GM21529 (cell line): Measurements from ENCODE around the gene CDCA8.
"Not testable (repeated sequence)": the region's sequence is repeated elsewhere in the genome, so short reads cannot be mapped to it uniquely, and the experiment has no call there.

Experiments
- ATAC-seq: cut with Tn5 transposase; IDR thresholded peaks from one replicate; pipeline ENCODE4 v1.9.1; 2021; ENCODE audit not compliant: unreplicated experiment

The CDCA8 gene

DNA sequence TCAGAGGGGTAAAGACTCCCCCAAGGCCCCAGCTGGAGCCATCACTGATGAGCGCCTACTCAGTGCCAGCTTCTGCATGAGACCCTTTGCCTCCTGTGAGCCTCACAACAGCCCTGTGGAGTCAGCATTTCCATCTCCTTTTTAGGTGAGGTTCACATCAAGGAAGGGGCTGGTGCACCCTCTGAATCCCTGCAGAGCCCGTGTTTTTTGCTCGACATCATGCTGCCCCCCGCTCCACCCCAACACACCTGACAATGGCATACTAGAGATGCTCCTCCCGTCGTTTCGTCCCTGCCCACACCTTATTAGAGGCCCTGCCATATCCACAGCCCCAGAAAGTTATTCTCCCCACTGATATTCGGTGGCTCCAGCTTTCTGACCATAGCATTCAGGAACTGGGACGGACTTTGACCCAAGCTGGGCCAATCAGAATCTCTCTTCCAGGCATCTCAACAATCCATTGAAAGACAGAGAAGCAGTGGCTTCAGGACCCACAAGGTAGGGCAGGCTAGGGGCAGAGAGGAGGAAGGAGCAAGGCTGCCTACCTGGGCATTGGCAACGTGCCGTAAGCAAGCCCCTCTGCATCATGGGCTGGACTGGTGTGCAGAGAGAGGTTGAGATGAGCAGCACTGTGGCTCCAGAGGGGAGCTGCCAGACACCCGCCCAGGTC, 39.9 kb downstream of the CDCA8 start:
- ATAC-seq, result no peak

DNA sequence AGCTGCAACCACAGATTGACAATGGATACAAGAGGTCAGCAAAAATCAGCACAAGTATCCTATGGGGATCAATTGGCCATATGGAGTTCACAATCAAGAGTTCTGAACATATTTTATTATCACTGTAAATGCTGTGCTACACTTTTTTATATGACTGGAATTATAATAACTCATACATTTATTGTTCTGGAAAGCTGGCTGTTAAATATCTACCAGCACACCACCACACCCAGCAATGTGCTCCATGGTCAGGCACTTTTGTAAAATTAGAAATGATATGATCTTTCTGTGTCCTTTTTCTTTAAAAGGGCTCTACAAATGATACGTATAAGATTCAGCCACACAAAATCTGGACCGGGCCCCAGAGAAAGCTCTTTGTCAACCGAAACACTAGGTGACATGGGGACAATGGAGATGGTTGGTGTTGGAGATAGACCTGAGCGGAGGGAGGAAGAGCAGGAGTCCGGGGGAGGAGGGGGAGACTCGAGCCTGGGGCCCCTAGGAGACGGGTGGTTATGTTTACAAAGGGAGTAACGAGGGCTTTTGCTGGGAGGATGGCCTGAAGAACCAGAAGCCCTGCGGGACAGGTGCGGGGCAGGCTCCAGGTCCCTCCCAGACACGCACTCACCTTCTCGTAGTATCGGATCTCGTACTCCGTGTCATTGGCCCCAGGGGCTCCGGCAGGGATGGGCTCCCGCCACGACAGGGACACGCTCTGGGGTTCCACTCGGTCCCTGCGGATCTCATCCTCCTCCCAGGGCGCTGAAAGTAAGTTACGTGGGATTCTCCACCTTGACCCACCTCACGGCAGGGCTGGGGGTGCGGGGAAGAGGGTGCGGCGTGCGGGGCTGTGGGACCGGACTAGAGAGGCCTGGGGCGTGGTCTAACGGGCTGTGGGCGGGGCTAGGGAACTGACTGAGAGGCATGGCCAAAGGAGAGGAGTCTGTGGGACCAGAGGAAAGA, 42.6 kb downstream of the CDCA8 start:
- ATAC-seq, result no peak

DNA sequence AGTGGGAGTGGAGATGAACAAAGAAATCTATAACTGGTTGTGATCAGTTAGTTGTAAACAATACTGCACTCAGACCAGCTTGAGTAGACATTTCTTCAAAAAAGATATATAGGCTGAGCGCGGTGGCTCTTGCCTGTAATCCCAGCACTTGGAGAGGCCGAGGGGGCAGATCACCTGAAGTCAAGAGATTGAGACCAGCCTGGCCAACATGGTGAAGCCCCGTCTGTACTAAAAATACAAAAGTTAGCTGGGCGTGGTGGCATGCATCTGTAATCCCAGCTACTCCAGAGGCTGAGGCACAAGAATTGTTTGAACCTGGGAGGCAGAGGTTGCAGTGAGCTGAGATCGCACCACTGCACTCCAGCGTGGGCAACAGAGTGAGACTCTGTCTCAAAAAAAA, 45.7 kb downstream of the CDCA8 start:
- ATAC-seq, result not testable (repeated sequence)

DNA sequence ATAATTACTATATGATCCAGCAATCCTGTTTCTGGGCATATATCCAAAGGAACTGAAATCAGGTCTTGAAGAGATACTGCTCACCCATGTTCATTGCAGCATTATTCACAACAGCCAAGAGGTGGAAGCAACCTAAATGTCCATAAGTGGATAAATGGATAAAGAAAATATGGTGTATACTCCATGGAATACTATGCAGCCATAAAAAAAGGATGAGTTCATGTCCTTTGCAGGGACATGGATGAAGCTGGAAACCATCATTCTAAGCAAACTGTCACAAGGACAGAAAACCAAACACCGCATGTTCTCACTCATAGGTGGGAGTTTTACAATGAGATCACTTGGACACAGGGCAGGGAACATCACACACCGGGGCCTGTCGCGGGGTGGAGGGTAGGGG, 46.3 kb downstream of the CDCA8 start:
- ATAC-seq, result not testable (repeated sequence)

DNA sequence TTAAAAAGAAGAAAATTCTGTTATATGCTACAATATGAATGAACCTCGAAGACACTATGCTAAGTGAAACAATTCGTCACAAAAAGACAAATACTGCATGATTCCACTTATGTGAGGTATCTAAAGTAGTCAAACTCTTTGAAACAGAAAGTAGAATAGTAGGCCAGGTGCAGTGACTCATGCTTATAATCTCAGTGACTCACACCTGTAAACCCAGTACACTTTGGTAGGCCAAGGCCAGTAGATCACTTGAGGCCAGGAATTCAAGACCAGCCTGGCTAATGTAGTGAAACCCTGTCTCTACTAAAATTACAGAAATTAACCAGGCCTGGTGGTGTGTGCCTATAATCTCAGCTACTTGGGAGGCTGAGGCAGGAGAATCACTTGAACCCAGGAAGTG, 46.9 kb downstream of the CDCA8 start:
- ATAC-seq, result no peak

DNA sequence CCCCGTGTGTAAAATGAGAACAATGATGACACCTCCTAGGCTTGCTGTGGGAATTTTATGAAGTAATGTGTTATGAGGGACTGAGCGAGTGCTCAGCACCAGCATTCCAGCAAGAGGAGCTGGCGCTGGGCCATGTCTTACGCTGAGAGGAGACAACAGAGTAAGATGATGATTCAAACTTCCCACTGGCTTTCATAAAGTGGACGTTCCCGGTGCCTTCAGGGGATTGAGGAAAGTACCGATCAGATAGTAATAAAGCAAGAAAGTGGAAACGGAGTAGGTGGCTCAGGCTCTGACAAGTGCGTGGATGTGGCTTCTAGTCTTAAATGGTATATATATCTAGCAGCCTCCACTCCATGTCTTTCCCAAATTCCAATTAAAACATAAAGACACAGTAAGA, 48.8 kb downstream of the CDCA8 start:
- no peak for ATAC-seq

DNA sequence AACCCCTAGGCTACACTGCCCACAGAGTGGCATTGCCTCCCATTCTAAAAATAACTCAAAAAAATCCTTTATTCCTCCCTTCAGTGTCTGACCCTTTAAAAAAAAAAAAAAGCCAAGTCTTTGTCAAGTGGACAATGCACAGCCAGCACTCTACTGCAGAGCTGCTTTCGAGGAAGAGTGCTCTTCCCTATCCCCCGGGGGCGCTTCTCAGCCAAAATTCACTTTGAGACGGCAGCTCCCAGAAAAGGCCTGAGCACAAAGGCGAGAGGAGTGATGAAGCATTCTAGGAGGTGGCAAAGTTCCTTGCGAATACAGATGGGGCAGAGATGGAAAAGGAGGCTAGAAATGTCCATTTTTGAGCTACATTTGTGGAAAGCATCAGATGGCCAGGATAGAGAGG, 49.3 kb downstream of the CDCA8 start:
- no peak for ATAC-seq

DNA sequence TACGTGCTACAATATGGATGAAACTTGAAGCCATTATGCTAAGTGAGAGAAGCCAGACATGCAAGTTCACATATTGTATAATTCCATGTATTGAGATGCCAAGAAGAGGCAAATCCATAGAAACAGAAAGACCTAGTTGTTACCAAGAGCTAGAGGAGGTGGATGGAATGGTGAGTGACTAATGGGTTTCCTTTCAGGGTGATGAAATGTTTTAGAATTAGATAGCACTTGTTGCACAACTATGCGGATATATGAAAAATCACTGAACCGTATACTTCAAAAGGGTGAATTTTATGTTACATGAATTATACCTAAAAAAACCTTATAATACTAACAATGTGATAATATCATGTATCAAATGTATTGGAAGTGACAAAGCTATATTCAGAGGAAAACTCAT, 54.5 kb downstream of the CDCA8 start:
- no peak for ATAC-seq

DNA sequence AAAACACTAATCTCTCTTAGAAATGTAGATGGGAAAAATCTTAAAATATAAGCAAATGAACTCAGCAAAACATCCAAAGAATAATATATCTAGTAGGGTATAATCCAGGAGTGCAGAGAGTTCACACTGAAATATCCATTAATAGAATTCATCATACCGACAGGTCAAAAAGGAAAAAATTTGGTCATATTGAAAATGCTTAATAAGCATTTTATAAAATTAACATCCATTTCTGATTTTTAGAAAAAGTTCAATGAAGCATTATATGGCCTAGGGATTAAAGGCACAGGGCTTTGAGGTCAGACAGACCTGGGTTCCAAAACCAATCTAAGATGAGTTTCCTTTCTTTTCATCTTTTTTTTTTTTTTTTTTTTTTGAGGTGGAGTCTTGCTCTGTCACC, 56.2 kb downstream of the CDCA8 start:
- ATAC-seq, result no peak

DNA sequence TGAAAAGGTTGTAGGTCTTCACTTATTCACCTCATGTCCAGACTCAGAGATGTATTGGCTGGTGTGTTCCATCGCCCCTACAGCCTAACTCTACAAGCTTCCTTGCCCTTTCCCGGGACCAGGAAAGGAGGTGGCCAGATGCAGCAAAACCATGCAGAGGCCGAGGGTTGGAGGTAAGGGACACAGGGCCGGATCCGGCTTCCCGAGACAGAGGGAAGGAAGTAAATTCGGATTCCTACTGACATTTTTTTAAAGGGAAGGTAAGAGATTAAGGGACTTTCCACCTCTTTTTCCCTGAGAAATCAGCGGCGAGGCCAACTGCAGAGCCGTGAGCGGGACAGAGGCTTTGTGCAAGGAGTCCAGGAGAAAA, 59.9 kb downstream of the CDCA8 start:
- no peak for ATAC-seq

DNA sequence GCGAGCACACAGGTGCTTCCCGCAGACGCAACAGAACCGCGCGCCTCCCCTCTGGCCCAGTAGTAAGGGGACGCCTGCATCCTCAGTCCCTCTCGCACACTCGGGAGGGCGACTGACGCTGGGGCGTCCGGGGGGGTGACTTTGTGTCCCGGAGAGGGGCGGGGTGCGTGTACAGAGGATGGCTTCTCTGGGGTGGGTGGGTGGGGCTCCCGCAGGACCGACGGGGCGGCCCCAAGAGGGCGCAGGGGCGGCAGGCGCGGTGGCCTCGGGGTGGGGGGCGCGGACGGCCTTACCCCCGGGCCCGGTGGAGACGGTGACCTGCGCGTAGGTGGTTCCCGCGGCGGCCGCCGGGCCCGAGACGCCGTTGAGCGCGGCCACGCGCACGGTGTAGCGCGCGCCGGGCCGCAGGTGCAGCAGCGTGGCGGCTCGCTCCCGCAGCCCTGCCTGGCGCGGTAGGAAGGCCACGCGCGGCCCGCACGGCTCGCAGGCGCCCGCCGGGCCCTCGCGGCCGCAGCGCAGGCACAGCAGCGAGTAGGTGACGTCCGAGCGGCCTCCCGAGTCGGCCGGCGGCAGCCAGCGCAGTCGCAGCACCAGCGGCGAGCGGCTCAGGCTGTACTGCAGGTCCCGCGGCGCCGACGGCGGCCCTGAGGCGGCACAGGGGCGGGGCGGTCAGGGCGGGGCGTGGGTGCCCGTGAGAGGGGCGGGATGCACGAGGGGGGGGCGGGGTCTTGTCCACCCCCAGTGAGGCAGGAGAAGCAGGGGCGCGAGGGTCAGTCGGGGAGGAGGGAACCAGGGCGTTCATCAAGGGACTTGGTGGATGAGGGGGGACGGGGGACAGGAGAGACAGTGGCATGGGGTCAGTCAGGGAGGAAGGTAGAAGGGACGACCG, 60.5 kb downstream of the CDCA8 start:
- ATAC-seq, result no peak

DNA sequence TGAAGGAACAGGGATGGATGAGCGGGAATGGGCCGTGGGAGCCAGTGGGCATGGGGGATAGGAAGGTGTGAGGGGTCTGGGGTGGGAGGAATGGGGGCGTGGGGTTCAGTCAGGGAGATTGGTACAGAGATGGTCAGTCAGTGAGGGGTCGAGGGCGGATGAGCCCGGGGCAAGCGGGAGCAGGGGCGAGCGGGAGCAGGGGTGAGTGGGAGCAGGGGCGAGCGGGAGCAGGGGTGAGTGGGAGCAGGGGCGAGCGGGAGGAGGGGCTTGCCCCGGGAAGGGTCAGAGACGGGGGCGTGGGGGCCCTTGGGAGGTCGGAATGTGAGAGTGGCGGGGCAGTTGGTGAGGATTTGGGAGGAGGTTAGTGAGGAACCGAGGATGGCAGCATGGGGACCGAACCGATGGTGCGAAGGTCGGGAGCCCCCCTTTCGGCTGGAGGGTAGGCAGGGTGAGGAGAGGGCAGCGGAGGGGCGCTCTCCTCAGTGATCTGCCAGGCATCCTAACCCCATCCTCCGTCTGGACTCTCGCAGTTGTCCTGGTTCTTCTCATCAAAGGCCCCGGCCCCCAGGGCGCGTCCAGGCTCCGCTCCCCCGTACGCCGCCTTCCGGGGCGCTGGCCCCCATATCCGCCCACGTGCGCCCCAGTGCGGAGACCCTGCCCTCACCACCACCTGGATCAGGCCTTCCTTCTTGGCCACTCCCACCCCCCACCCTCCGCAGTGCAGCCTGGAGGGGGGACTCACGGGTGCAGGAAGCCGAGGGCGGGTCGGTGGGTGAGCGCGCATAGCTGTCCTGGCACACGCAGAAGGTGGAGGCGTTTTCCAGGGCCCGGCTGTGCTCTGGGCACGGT, 61.4 kb downstream of the CDCA8 start:
- ATAC-seq, result no peak

DNA sequence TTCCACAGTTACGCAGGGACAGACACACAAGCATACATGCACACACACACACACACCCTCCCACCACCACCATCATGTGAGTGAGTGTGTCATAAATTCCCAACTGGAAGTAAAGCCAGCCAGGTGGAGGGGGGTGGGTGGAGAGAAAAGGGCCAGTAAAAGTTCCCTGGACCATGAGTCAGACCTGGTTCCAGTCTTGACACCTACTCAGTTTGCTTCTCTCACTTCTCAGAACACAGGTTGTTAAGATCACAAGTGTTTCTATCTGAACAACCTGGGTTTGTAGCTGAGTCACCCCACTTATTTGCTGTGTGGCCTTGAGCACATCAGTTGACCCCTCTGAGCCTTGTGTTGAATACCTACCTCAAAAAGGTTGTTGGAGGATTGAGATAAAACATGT, 63.0 kb downstream of the CDCA8 start:
- no peak for ATAC-seq

DNA sequence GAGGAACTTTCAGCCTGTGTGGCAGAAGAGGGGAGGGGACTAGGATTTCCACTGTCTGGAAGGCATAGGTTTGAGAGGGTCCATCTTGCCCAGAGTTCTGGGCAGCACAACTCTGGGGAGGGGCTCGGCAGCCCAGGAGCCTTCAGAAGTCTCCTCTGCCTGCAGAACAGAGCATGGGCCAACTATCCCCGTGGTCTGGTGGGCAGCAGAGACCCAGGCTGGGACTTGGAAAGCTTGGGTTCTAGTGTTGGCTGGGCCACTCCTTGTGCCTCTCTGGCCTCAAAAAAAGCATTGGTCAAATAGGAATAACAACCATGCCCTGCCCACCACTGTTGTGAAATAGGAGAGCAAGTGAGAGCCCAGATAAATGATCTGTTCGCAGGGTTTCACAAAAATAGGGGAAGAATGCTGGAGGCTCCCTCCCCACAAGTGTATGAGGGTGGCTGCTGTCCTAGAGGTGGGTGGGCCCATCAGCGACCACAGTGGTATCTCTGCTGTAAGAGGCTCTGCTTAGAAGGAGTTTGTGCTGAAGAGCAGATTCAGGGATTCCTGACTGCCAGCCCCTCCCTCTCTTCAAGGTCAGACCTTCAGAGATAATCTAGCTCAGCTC, 63.7 kb downstream of the CDCA8 start:
- ATAC-seq, result no peak
